GM21723 (cell line): ENCODE results near the gene WDR48.

Source experiments
- ATAC-seq: cut with Tn5 transposase; IDR thresholded peaks from one replicate; pipeline ENCODE4 v1.9.1; 2021; ENCODE audit warnings: mild to moderate bottlenecking, moderate library complexity; ENCODE audit not compliant: unreplicated experiment

The WDR48 gene

DNA sequence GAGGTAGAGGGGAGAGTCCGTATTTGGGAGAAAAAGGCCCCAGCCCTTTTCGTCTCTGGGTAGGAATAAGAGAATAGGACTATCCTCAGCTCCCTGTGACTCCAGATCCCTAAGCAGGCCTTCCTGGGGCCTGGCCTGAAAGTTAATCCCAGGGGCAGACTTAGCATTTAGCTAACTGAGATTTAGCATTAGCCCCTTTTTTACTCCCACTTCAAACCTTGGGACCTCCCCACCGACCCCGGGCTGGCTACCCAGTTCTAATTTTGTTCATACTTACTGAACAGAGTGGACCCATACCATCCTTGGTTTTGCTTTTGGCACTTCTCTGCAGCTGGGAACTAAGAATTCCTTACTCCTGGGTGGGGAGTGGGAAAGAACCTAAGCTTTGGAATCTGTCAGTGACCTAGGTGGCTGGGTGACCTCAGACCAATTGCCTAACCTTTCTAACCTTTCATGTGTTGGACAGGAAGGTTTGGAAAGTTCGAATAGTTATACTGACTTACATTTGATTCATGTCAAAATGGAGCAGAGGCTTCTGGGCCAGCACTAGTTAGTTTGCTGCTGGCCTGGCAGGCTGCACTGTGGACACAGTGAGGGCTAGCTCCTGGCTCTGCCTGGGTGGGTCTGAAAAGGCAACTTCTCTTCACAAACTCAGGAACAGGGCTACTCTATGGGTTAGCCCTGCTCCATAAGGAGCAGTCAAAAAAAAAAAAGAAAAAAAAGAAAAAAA lies 67.3 kb downstream of the WDR48 start:
- ATAC-seq: no peak

DNA sequence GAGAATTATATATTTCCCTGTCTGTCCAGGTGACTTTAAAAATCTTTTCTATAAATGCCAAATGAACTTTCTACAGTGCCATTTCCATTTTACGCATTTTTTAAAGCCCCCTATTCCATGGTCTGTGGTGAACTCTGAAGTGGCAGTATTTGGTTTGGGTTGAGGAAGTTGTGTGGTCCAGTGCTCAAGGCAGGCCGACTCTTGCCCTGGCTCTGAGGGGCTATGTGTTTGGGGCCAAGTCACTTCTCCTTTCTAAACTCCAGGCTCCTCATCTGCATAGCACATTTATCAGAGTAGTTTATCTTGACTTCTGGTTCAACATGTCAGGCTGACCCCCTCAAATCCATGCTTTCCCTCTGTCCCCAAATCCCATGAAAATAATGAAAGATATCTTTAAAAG lies 69.8 kb downstream of the WDR48 start:
- no peak for ATAC-seq

DNA sequence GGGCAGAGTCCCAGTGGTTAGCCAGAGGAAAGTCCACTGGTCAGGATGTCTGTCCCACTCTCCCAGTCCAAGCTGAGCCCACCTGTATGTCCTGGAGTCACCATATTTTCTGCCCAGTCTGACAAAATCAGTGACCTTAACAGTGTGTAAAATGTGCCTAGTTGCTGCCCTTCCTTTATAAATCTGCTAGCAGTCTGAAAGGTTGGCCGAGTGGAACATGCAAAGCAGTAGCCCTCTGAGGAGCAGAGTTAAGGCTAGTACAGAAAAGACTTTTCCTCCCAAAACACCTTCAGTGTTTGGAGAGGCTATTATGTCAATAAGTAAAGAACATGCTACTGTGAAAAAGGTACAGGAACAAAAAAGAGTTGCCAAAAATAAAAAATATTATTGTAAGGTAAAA lies 71.0 kb downstream of the WDR48 start:
- ATAC-seq: peak; percentile 76

GRCh38 chr3:39124876-39125840 lies 73.3 kb downstream of the WDR48 start:
- no peak for ATAC-seq

GRCh38 chr3:39125841-39126500 lies 74.2 kb downstream of the WDR48 start:
- ATAC-seq: no peak

DNA sequence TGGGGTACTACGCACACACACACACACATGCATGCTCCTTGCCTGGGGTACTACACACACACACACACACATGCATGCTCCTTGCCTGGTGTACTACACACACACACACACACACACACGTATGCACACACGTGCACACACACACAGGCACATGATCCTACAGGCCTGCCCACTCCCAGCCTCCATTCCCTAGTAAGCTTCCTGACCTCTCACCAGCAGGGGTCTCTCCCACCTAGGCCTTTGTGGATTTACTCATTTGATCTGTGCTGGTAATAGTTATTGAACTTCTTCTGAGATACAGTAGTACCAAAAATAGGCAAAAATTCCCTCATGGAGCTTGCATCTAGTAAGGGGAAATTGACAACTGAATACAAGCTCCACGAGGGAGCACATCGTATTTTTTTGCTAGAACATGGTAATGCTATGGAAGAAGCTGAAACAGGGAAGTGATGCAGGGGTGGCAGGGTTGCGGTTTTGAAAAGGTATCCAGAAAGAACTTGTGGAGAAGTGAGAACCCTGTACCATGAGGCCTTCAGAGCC lies 74.8 kb downstream of the WDR48 start:
- no peak for ATAC-seq

- ATAC-seq: no peak
These were observed 75.6 kb downstream of the WDR48 start for GRCh38 chr3:39127269-39127907.

- no peak for ATAC-seq
These were observed 76.1 kb downstream of the WDR48 start for GRCh38 chr3:39127908-39128304.

DNA sequence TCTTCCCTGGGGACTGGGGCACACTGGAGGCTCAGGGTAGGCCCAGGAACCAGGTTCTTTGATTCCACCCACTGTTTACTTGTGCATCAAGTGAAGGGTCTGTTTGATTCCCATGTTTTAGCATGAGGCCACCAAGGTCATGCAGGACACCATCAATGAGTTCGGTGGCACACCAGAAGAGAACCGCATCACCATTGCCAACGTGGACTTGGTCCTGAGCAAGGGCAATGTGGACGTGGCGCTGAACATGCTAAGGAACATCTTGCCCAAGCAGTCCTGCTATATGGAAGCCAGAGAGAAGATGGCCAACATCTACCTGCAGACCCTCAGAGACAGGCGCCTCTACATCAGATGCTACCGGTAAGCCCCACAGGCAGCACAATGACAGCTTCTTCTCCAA lies 77.1 kb downstream of the WDR48 start:
- no peak for ATAC-seq

DNA sequence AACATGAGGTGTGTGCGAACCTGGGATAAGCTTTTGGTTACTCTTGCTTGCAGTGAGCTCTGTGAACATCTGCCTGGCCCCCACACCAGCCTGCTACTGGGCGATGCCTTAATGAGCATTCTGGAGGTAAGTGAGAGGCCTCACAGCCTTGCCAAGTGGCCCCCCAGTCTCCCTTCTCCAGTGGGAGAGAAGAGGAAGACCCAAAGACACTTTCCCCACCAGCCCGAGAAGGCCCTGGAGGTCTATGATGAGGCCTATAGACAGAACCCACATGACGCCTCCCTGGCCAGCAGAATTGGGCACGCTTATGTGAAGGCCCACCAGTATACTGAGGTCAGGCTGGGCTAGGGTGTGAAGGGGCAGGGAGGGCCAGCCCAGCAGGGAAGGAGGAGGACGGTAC lies 78.2 kb downstream of the WDR48 start:
- ATAC-seq: no peak

- ATAC-seq: no peak
These were observed 79.0 kb downstream of the WDR48 start for GRCh38 chr3:39130693-39131265.

DNA sequence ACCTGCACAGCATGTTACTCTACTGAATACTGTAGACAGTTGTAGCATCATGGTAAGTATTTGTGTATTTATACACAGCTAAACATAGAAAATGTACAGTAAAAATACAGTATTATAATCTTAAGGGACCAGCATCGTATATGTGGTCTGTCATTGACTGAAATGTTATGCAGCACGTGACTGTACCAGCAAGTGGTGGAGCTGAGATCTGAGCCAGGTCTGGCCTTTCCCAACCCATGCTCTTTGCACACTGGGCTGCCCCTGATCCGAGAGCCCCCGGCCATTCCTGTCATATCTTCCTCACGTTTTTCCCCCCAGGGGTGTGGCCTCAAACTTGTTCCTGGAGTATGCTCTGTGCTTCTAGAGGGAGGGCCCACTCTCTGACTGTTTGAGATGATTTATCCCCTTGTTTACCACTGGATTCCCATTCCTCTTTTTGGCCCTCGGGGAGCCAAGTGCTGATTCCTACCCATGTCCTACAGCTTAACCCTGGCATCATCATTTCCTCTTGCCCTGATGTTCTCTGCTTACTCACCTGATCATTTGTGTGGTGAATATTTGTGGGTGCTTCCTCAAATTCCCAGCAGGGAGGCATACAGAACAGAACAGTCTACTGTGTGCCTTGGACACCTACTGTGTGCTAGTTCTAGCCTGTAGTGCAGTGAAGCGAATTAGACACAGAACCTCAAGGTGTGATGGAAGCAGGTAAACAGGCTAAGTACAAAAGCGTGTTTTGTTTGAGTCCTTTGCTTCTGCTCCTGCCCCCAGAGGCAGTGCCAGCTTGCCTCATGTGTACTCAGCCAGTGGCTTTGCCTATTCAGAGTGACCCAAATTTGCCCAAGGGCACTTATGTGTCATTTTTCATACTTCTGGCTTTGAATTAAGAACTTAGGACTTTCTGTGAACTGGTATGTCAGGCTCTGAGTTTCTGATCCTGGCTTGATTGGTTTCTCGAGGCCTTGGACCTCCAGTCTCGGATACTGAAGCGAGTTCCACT lies 80.6 kb downstream of the WDR48 start:
- no peak for ATAC-seq

- ATAC-seq: no peak
These were observed 81.3 kb downstream of the WDR48 start for GRCh38 chr3:39133093-39133490.

GRCh38 chr3:39133822-39134221 lies 82.0 kb downstream of the WDR48 start:
- ATAC-seq: no peak

DNA sequence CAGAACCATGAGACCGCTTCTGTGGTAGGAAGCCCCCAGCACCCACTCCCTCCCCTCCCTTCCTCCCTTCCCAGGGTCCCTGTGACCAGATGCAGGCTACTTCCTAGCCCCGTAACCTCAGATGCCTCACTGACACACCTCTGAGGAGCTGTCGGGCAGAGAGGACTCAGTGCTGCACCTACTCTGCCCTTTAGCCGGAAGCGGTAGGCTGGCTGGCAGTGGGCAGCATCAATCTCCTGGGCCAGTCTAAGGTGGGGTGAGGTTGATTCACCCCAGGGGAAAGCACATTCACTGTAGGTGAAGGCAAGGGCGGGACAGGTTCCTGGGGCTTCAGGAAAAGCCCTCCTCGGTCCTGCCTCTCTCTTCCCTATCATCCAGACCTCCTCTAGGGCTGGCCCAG lies 82.5 kb downstream of the WDR48 start:
- ATAC-seq: no peak

DNA sequence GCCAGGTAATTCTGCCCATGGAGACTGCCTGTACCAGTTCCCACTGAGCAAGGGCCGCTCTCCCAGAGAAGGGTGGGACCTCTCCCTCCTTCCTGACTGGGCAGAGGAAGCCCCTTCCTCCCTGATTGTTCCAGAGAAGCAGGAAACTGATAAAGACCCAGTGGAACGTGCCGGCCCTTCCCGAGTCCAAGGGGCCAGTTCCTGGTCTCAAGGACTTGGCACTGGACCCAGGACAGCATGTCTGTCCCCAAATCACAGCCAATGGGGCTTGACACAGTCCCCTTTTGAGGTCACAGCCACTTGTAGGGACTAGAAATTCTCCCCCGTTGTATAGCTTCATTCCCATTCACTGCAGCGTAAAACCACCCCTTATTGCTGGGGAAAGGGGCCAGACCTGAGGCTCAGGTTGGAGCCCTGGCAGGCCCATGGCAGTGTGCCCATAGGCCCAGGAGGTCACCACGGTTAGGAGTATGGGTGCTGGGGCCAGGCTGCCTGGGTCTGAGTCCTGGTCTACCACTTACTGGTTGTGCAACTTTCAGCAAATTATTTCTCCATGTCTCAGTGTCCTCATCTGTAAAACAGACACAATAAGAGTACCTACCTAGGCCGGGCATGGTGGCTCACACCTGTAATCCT lies 83.5 kb downstream of the WDR48 start:
- ATAC-seq: no peak

- no peak for ATAC-seq
These were observed 85.0 kb downstream of the WDR48 start for GRCh38 chr3:39136533-39137434.

- ATAC-seq: no peak
These were observed 85.7 kb downstream of the WDR48 start for GRCh38 chr3:39137435-39137936.
